ENCODE measurements around the gene CAB39L. TPM values are rescaled to one million over a fixed set of nuclear protein-coding genes. Genes with fewer than 3 reads are reported as not detected.
"Not testable (repeated sequence)": the region's sequence is repeated elsewhere in the genome, so short reads cannot be mapped to it uniquely, and the experiment has no call there.

The CAB39L gene
- polyA plus RNA-seq, 1 donor = 3.7 TPM

- DNase-seq = peak; percentile 79
Measured at GRCh38 chr13:49308097-49308875, 135.6 kb downstream of the CAB39L start.

DNA sequence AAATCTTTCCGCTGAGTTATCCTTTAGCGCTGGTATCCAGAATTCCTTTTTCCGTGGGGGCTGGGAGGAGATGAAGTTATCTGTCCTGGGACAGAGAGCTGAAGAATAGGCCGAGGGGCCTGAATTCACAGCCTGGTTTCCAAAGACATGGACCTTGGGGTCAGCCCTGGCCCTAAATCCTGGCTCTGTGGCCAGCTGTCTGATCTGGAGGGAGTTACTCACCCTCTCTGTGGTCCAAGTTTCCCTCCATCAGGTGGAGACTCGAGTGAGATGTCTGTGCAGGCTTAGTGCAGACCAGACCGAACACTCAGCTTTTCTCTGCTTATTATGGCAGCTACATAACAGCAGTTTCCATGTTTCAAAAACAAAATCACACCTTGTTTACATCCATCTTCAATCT, 136.5 kb downstream of the CAB39L start:
- no peak for DNase-seq

GRCh38 chr13:49305792-49306425, 138.0 kb downstream of the CAB39L start:
- DNase-seq = no peak

DNA sequence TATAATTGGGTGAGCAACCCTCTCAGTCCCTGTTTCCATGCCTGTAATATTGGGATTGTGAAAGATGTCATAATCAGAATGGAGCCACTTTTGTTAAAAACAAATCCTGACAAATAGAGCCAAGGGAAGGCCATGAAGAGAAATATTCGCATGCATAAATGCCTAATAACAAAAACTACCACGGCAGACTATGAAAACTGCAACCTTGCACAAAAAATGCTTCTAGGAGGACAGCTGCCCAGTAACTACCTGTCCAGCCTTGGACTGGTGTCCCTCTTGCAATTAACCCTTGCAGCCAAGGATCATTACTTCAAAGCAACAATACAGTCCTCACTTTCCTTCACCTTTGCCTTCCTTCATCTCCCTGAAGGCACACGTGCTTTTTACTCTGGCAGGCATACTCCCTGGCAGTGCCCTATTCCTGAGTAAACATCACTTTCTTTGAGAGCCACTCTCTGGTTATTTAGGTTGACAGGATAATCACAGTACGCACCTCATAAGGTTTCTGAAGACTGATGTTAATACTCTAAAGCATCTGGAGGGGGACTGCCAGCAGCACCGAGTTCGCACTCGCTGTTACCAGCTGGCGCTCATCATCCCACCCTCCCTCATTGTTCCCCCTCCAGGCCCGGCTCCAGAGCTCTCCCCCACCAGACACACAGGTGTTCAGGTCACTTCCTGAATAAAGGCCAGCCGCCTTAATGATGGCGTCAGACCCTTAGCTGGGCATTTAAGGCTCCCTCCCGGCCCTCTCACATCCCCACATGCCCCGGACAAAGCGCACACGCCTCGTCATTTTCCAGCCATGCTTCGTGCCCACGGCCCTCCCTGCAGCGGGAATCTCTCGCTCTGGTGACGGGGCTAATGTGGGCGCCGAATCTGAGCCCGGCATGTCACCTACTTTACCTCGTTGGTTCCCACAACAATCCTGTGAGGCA, 138.8 kb downstream of the CAB39L start:
- no peak for DNase-seq

- DNase-seq = no peak
Measured at GRCh38 chr13:49304356-49304755, 139.5 kb downstream of the CAB39L start.

GRCh38 chr13:49303533-49304252, 140.2 kb downstream of the CAB39L start:
- no peak for DNase-seq

GRCh38 chr13:49302817-49303216, 141.0 kb downstream of the CAB39L start:
- DNase-seq = no peak

DNA sequence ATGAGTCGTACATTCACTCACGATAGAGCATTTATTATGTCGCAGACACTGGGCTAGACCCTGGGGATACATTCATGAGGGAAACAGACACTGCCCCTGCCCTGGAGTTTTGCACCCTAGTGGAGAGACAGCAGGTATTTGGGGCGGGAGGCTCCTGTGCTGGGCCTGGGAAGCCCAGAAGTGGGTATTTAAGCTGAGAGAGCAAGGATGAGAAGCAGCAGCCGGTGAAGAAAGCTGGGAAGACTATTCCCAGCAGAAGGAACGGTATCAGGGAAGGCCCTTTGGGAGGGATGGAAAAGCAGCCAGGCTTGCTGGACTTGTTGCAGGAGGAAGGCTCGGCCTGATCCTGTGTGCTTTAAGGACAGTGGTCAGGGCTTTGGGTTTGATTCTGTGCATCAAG, 141.6 kb downstream of the CAB39L start:
- DNase-seq = no peak

GRCh38 chr13:49300739-49301589, 142.9 kb downstream of the CAB39L start:
- peak; percentile 76 for DNase-seq

- DNase-seq = no peak
Measured at GRCh38 chr13:49300276-49300675, 143.6 kb downstream of the CAB39L start.

- DNase-seq = no peak
Measured at GRCh38 chr13:49298903-49299605, 144.8 kb downstream of the CAB39L start.

DNA sequence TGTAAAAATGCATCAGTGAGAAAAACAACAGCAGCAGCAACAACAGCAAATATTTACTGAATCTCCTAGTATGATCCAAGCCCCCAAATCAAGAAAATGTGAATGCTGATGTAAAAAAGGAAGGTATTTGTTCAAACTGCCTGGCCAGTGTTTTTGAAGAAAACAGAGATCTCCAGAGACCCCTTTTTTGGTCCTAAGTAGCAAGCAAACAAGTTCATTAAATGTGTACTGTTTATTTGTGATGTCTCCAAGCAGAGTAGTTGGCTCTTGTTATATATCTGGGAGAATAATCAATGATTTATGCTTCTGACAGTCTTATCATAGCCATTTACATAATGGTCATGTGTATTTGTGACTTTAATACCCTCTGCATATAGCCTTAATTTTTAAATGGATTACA, 145.4 kb downstream of the CAB39L start:
- DNase-seq = no peak

DNA sequence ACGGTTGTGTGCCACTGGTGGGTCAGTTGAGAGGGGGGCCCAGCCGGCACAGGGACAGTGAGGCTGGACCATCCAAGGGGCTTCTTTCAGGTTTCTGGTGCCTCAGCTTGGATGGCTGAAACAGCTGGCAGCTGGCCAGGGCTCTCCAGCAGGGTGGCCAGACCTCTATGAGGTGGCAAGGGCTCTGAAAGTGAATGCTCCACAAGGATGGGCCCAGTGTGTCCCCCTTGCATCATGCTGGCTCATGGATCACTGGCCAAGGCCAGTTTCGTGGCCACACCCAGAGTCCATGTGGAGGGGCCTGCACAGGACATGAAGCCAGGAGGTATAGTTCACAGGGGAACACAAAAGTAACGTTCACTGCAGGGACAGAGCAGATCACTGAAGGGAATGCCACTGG, 146.5 kb downstream of the CAB39L start:
- DNase-seq = no peak

- no peak for DNase-seq
Measured at GRCh38 chr13:49296659-49297058, 147.2 kb downstream of the CAB39L start.

DNA sequence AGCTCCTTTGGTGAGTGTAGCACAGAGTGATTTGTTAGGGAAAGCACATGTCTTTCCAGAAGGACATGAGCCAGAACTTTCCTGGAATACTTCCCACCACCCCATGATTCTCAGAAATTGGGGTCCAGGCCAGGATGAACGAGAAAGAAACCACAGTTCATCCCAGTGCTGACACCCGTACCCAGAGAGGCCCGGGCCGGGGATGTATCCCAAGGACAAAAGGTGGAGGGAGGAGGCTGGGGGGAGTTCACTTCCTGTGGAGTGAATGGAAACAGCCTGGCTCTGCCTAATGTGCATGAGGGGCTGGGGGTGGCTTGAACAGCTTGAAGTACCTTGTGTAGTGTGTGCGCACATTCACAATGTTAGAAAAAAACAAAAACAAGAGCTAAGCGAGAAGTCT, 148.6 kb downstream of the CAB39L start:
- no peak for DNase-seq

DNA sequence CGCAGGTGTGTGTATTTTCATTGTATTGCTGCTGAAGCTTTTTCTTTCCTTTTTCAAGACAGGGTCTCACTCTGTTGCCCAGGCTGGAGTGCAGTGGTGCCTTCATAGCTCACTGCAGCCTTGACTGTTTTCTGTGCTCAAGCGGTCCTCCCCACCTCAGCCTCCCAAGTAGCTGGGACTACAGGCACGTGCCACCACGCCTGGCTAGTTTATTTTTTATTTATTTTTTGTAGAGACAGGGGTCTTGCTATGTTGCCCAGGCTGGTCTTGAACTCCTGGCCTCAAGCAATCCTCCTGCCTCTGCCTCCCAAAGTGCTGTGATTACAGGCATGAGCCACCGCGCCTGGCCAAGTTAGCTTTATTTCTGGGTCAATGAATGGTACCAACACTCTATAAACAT, 149.1 kb downstream of the CAB39L start:
- DNase-seq = not testable (repeated sequence)

GRCh38 chr13:49292742-49293486, 150.9 kb downstream of the CAB39L start:
- DNase-seq = no peak

DNA sequence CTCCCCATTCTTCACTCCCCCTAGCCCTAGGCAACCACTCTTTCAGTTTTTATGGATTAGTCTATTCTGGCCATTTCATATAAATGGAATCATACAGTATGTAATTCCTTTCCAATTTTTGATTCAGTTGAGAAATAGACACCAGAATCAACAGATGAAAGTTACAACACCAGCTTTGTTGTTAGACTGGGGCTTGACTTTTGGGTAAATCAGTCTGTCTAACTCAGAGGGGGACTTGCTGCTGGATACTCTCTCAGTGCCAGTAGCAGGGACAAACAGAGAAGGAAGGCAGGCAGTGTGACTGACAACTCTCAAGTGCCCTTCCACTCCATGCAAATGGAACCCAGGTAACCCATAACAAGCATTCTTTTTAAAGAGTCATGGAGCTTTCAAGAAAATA, 155.4 kb downstream of the CAB39L start:
- no peak for DNase-seq

GRCh38 chr13:49287995-49288394, 155.9 kb downstream of the CAB39L start:
- DNase-seq = no peak

DNA sequence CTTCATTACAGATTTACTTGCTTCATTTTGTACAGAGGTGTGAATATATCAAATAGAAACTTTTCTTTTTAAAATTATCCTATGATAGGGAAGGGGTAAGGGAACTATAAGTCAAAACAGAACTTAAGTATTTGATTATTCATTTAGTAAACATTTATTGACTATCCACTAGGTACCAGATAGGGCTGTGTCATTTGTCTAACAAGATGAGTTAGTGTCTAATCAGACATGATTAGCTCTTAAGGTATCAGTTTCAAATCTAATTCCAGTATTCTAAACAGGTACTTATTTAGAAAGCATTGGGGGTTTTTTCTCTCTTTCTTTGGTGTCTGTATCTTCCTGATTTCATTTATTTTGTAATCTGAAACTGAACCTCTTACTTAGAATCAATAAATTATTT, 164.0 kb downstream of the CAB39L start:
- DNase-seq = no peak
